ENCODE data around the gene MPP3. TPM values are rescaled to one million over a fixed set of nuclear protein-coding genes. Genes with fewer than 3 reads are reported as not detected.

MPP3 gene
- polyA plus RNA-seq, 3 donors from 2014 or later = not detected

- DNase-seq = peak; percentile 67 to 75 (median 72)
- peak within 1 kb of the TSS; percentile 80 to 87 (median 84) for H3K4me3 Mint-ChIP-seq
- peak within 1 kb of the TSS in 5 of 6 donors; percentile 60 to 86 (median 67) for H3K27ac Mint-ChIP-seq
These were observed 54.4 kb downstream of the MPP3 start, which contains the start of gene DUSP3 for GRCh38 chr17:43778337-43779144. DUSP3 (minus strand) TSS chr17:43778977; CDS start chr17:43778924, 53 bp downstream.

GRCh38 chr17:43774304-43775250 lies 58.4 kb downstream of the MPP3 start:
- Mint-ChIP-seq H3K4me1 (peaks cover 15 to 54% of the 10 kb centered on the region in 2 donors), H3K9me3 (no peaks in the 10 kb centered on the region), H3K27me3 (ENCODE audit: low read depth in 3 of 3) (peaks cover 0 to 11% (median 7%) of the 10 kb centered on the region in 3 donors), H3K36me3 (peaks cover 0 to 13% (median 5%) of the 10 kb centered on the region in 3 donors), H3K27ac (peak overlapping the region in 1 of 6 donors; percentile 79), H3K4me3 (peak overlapping the region in 2 of 5 donors; percentile 33 to 52)
- no peak for DNase-seq

More at GRCh38 chr17:43778337-43779144, 54.4 kb downstream of the MPP3 start, which contains the start of gene DUSP3:
- no peaks in the 10 kb centered on the region for H3K36me3 Mint-ChIP-seq
- H3K27me3 Mint-ChIP-seq (ENCODE audit: low read depth in 3 of 3) = peaks cover 4 to 15% (median 8%) of the 10 kb centered on the region in 3 donors
- no peaks in the 10 kb centered on the region for H3K9me3 Mint-ChIP-seq
- H3K4me1 Mint-ChIP-seq = peaks cover 8 to 31% of the 10 kb centered on the region in 2 donors

GRCh38 chr17:43772877-43773648 lies 59.9 kb downstream of the MPP3 start:
- Mint-ChIP-seq H3K4me3 (peak overlapping the region in 2 of 5 donors; percentile 74), H3K27ac (peak overlapping the region in 2 of 6 donors; percentile 85 to 91), H3K9me3 (no peaks in the 10 kb centered on the region), H3K36me3 (peaks cover 0 to 25% (median 6%) of the 10 kb centered on the region in 3 donors), H3K4me1 (peaks cover 9 to 52% of the 10 kb centered on the region in 2 donors), H3K27me3 (ENCODE audit: low read depth in 3 of 3) (peaks cover 0 to 10% (median 5%) of the 10 kb centered on the region in 3 donors)
- DNase-seq = peak in 2 of 3 donors; percentile 62 to 71

- Mint-ChIP-seq H3K27me3 (ENCODE audit: low read depth in 3 of 3) (peaks cover 0 to 10% (median 5%) of the 10 kb centered on the region in 3 donors), H3K36me3 (peaks cover 0 to 25% (median 6%) of the 10 kb centered on the region in 3 donors), H3K9me3 (no peaks in the 10 kb centered on the region)
These were observed 61.5 kb downstream of the MPP3 start for GRCh38 chr17:43771463-43771862.

GRCh38 chr17:43770957-43771356 lies 62.0 kb downstream of the MPP3 start:
- Mint-ChIP-seq H3K4me3 (no peak overlapping the region), H3K9me3 (no peaks in the 10 kb centered on the region), H3K27ac (no peak overlapping the region), H3K27me3 (ENCODE audit: low read depth in 3 of 3) (peaks cover 0 to 10% (median 8%) of the 10 kb centered on the region in 3 donors), H3K4me1 (peaks cover 8 to 42% of the 10 kb centered on the region in 2 donors), H3K36me3 (peaks cover 0 to 25% (median 6%) of the 10 kb centered on the region in 3 donors)
- DNase-seq = no peak

More at GRCh38 chr17:43771463-43771862, 61.5 kb downstream of the MPP3 start:
- no peak for DNase-seq
- H3K4me3 Mint-ChIP-seq = no peak overlapping the region
- H3K4me1 Mint-ChIP-seq = peaks cover 8 to 47% of the 10 kb centered on the region in 2 donors
- peak overlapping the region in 1 of 6 donors; percentile 26 for H3K27ac Mint-ChIP-seq

- Mint-ChIP-seq H3K4me3 (no peak overlapping the region), H3K27ac (no peak overlapping the region), H3K9me3 (no peaks in the 10 kb centered on the region), H3K36me3 (peaks cover 0 to 25% (median 6%) of the 10 kb centered on the region in 3 donors), H3K27me3 (ENCODE audit: low read depth in 3 of 3) (peaks cover 3 to 10% (median 8%) of the 10 kb centered on the region in 3 donors), H3K4me1 (peaks cover 8 to 36% of the 10 kb centered on the region in 2 donors)
- DNase-seq = no peak
These were observed 63.1 kb downstream of the MPP3 start for GRCh38 chr17:43769859-43770258.

- no peak overlapping the region for H3K4me3 Mint-ChIP-seq
These were observed 63.5 kb downstream of the MPP3 start for GRCh38 chr17:43769426-43769825.

GRCh38 chr17:43768943-43769342 lies 64.0 kb downstream of the MPP3 start:
- peaks cover 4 to 10% (median 8%) of the 10 kb centered on the region in 3 donors for H3K27me3 Mint-ChIP-seq (ENCODE audit: low read depth in 3 of 3)
- no peak for DNase-seq
- no peak overlapping the region for H3K27ac Mint-ChIP-seq
- no peaks in the 10 kb centered on the region for H3K9me3 Mint-ChIP-seq
- H3K36me3 Mint-ChIP-seq = peaks cover 0 to 25% (median 6%) of the 10 kb centered on the region in 3 donors
- H3K4me3 Mint-ChIP-seq = peak overlapping the region in 1 of 5 donors; percentile 26
- H3K4me1 Mint-ChIP-seq = peaks cover 8 to 27% of the 10 kb centered on the region in 2 donors

More at GRCh38 chr17:43769426-43769825, 63.5 kb downstream of the MPP3 start:
- Mint-ChIP-seq H3K27me3 (ENCODE audit: low read depth in 3 of 3) (peaks cover 4 to 10% (median 8%) of the 10 kb centered on the region in 3 donors), H3K36me3 (peaks cover 0 to 25% (median 6%) of the 10 kb centered on the region in 3 donors), H3K27ac (no peak overlapping the region), H3K9me3 (no peaks in the 10 kb centered on the region), H3K4me1 (peaks cover 8 to 32% of the 10 kb centered on the region in 2 donors)
- no peak for DNase-seq

- no peak for DNase-seq
- H3K36me3 Mint-ChIP-seq = peaks cover 0 to 25% (median 6%) of the 10 kb centered on the region in 3 donors
- H3K4me3 Mint-ChIP-seq = no peak overlapping the region
- H3K27ac Mint-ChIP-seq = no peak overlapping the region
- peaks cover 6 to 21% of the 10 kb centered on the region in 2 donors for H3K4me1 Mint-ChIP-seq
- no peaks in the 10 kb centered on the region for H3K9me3 Mint-ChIP-seq
- peaks cover 4 to 8% (median 6%) of the 10 kb centered on the region in 3 donors for H3K27me3 Mint-ChIP-seq (ENCODE audit: low read depth in 3 of 3)
These were observed 64.6 kb downstream of the MPP3 start for GRCh38 chr17:43768382-43768781.

GRCh38 chr17:43767713-43768059 lies 65.3 kb downstream of the MPP3 start:
- Mint-ChIP-seq H3K4me1 (peaks cover 0 to 14% of the 10 kb centered on the region in 2 donors), H3K9me3 (no peaks in the 10 kb centered on the region), H3K27me3 (ENCODE audit: low read depth in 3 of 3) (peaks cover 4 to 8% (median 6%) of the 10 kb centered on the region in 3 donors), H3K36me3 (peaks cover 0 to 25% (median 6%) of the 10 kb centered on the region in 3 donors), H3K27ac (no peak overlapping the region), H3K4me3 (no peak overlapping the region)
- DNase-seq = no peak

- H3K36me3 Mint-ChIP-seq = peaks cover 0 to 21% (median 6%) of the 10 kb centered on the region in 3 donors
- peaks cover 4 to 6% (median 4%) of the 10 kb centered on the region in 3 donors for H3K27me3 Mint-ChIP-seq (ENCODE audit: low read depth in 3 of 3)
- DNase-seq = no peak
- no peaks in the 10 kb centered on the region for H3K9me3 Mint-ChIP-seq
- H3K4me3 Mint-ChIP-seq = no peak overlapping the region
- no peak overlapping the region for H3K27ac Mint-ChIP-seq
- H3K4me1 Mint-ChIP-seq = peaks cover 0 to 9% of the 10 kb centered on the region in 2 donors
These were observed 65.8 kb downstream of the MPP3 start for GRCh38 chr17:43767053-43767712.

GRCh38 chr17:43766413-43767052 lies 66.4 kb downstream of the MPP3 start:
- peaks cover 0 to 21% (median 6%) of the 10 kb centered on the region in 3 donors for H3K36me3 Mint-ChIP-seq
- no peaks in the 10 kb centered on the region for H3K9me3 Mint-ChIP-seq
- H3K4me1 Mint-ChIP-seq = peaks cover 0 to 6% of the 10 kb centered on the region in 2 donors
- no peak overlapping the region for H3K4me3 Mint-ChIP-seq
- peak in 1 of 3 donors; percentile 44 for DNase-seq
- H3K27me3 Mint-ChIP-seq (ENCODE audit: low read depth in 3 of 3) = peaks cover 1 to 6% (median 4%) of the 10 kb centered on the region in 3 donors
- H3K27ac Mint-ChIP-seq = no peak overlapping the region

Measured in immature natural killer cell (primary cell).